Heart right ventricle (tissue), 16 donors: Measurements from ENCODE around the gene ANO5. TPM values are rescaled to one million over a fixed set of nuclear protein-coding genes. Genes with fewer than 3 reads are reported as not detected.

Experiments
- ATAC-seq, 8 donors: fragments of 200-7000 bp; cut with Tn5 transposase; one replicate each; pipeline ENCODE4 v1.9.1; 2020; ENCODE audit warnings: mild to moderate bottlenecking in 8 of 8, moderate library complexity in 8 of 8, moderate number of reproducible peaks in 1 of 8
- DNase-seq, 2 donors: peaks; one replicate each; pipeline ENCODE4 v3.0.0-alpha.2; 2020
- H3K27ac ChIP-seq, 10 donors: fragments of 200-600 bp; sonication (generic) in 2 of 10; one replicate each; pipeline versions ENCODE4 v1.5.0 to v1.8.0; 2020 to 2022; ENCODE audit warnings: mild to moderate bottlenecking in 3 of 10
- H3K27me3 ChIP-seq, 7 donors: fragments of 200-600 bp; one replicate each; pipeline ENCODE4 v1.8.0; 2021 to 2022; ENCODE audit warnings: mild to moderate bottlenecking in 2 of 7
- H3K36me3 ChIP-seq, 9 donors: fragments of 200-600 bp; sonication (generic) in 1 of 9; one replicate each; pipeline versions ENCODE4 v1.5.0 to v1.8.0; 2020 to 2022; ENCODE audit warnings: mild to moderate bottlenecking in 2 of 9
- H3K4me1 ChIP-seq, 9 donors: fragments of 200-600 bp; sonication (generic) in 1 of 9; one replicate each; pipeline versions ENCODE4 v1.5.0 to v1.8.0; 2020 to 2022; ENCODE audit warnings: mild to moderate bottlenecking in 4 of 9
- H3K4me3 ChIP-seq, 10 donors: fragments of 200-600 bp; sonication (generic) in 2 of 10; one replicate each; pipeline versions ENCODE4 v1.5.0 to v1.8.0; 2020 to 2022; ENCODE audit warnings: mild to moderate bottlenecking in 7 of 10, moderate library complexity in 2 of 10
- H3K9me3 ChIP-seq, 11 donors: fragments of 200-600 bp in 10 of 11; sonication (generic) in 2 of 11; one replicate each; pipeline versions ENCODE4 v1.5.0 to v1.8.0; 2013 to 2022; ENCODE audit warnings: mild to moderate bottlenecking in 2 of 11, control low read depth in 1 of 11, moderate library complexity in 1 of 11
- WGBS, 2 donors: extraction: QIAGEN DNeasy Blood & Tissue Kit; methylation state at CpG; one replicate each; pipeline ENCODE4 v1.1.7; 2013; ENCODE audit warnings: inconsistent platforms in 1 of 2; 5-methylcytosine and 5-hydroxymethylcytosine counted together
- intact Hi-C, 10 donors: fragments of 100-400 bp; cut with DNase I; formaldehyde crosslinking; loops; one replicate each; pipeline versions ENCODE4 v1.11.1 to v1.14.2; 2022
- polyA plus RNA-seq, 2 donors: library from polyadenylated mRNA; stranded (reverse); fragments of 200-250 nt; gene quantifications; one replicate each; pipeline ENCODE4 v1.2.3, GENCODE V29; 2013
- total RNA-seq, 10 donors: library from RNA; stranded (reverse); fragmentation: NEBNext Ultra II Directional in 3 of 10; extraction: Animal tissue kit (Norgen Biotek cat#: 25700) in 3 of 10; gene quantifications; one replicate each; pipeline versions ENCODE4 v1.2.1 to v1.2.4, GENCODE V29; 2021 to 2023
- TF ChIP-seq, protein P1 (sequence below), 9 donors: fragments of 200-600 bp; sonication (generic) in 2 of 9; IDR thresholded peaks; one replicate each; pipeline versions ENCODE4 v1.5.0 to v1.8.0; 2021 to 2022; ENCODE audit warnings: antibody characterized with exemption in 9 of 9, mild to moderate bottlenecking in 5 of 9, moderate library complexity in 1 of 9
- donor health status: Arrhythmogenic right ventricular cardiomyopathy.
- donor health status: ischemic (EF 13 %, LVEDD 7.1; RV severe dilation, severe dysfunction).
- donor health status: healthy with polysubstance abuse.
- donor health status: DM: no; HTN: yes; CAD: no.
- donor health status: DM: no; HTN: no; CAD: no.
- donor health status: ischemic (EF 25% LVEDD 6.9; RV normal size, moderate dysfunction).
- donor health status: ischemic (EF 25% LVEDD 5.7; RV mildly dilated, moderate dysfunction).
- donor health status: healthy.
- donor health status: DM: yes; HTN: yes; CAD: no.
- donor health status: Ischemic cardiomyopathy.
- donor health status: ischemic (EF 35%, LVEDD 5.7; RV mildly dilated, moderate dysfunction).
- donor health status: nonischemic (EF 11% LVEDD 7.7; RV severe dilation, severe dysfunction).
- donor health status: DM: yes; HTN: yes; CAD: no.
- donor health status: PGD.
- donor health status: ischemic (EF 29% LVEDD 5.4; RV normal size, mild dysfunction).
- donor health status: nonischemic (EF 23%, LVEDD 6.1; RV moderate dilation, normal function).

ANO5 gene
- total and polyA plus RNA-seq, 12 donors = 4.4 to 83.0 (median 59.3) TPM

GRCh38 chr11:22208151-22208858 is 15.4 kb downstream of the ANO5 start:
- H3K4me3 ChIP-seq = no peak overlapping the region
- peak in 4 of 8 donors; percentile 44 to 85 (median 74) for ATAC-seq
- intact Hi-C loops = no loop called here
- H3K9me3 ChIP-seq = no peaks in the 10 kb centered on the region
- no peaks in the 10 kb centered on the region for H3K36me3 ChIP-seq
- 51 to 53% methylated on average over 3 of the region's 3 CpGs for WGBS, 2 donors
- peaks cover 0 to 41% (median 3%) of the 10 kb centered on the region in 9 donors for H3K4me1 ChIP-seq
- peak overlapping the region in 8 of 10 donors; percentile 11 to 61 (median 50) for H3K27ac ChIP-seq
- no peaks in the 10 kb centered on the region for H3K27me3 ChIP-seq
- DNase-seq = no peak
- TF ChIP-seq, protein P1, sequence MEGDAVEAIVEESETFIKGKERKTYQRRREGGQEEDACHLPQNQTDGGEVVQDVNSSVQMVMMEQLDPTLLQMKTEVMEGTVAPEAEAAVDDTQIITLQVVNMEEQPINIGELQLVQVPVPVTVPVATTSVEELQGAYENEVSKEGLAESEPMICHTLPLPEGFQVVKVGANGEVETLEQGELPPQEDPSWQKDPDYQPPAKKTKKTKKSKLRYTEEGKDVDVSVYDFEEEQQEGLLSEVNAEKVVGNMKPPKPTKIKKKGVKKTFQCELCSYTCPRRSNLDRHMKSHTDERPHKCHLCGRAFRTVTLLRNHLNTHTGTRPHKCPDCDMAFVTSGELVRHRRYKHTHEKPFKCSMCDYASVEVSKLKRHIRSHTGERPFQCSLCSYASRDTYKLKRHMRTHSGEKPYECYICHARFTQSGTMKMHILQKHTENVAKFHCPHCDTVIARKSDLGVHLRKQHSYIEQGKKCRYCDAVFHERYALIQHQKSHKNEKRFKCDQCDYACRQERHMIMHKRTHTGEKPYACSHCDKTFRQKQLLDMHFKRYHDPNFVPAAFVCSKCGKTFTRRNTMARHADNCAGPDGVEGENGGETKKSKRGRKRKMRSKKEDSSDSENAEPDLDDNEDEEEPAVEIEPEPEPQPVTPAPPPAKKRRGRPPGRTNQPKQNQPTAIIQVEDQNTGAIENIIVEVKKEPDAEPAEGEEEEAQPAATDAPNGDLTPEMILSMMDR (IDR thresholded peaks at IDR 0.05) = no peak

DNA sequence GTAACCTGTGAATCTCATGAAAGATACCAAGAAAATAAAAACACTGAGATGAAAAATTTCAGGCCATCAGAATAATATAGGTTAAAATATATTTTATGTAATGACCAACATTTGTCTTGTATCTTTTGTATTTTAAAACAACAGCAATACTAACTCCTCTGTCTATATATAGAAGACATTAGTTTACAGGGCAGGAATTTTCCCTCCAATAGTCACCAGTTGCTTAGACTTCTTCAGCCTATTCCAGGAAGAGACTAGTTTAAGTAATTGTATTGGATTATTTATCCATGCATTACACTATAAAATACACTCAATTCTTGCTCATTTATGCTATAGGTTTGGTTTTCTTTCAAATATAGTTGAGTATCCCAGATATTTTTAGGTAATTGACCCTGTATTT is 24.1 kb downstream of the ANO5 start:
- no peaks in the 10 kb centered on the region for H3K27me3 ChIP-seq
- TF ChIP-seq, protein P1 (IDR thresholded peaks at IDR 0.05) = no peak
- H3K4me3 ChIP-seq = no peak overlapping the region
- H3K4me1 ChIP-seq = peaks cover 0 to 12% (median 0%) of the 10 kb centered on the region in 9 donors
- ATAC-seq (no peak), DNase-seq (no peak)
- no peak overlapping the region for H3K27ac ChIP-seq
- H3K36me3 ChIP-seq = no peaks in the 10 kb centered on the region
- no peaks in the 10 kb centered on the region for H3K9me3 ChIP-seq
- intact Hi-C loops = no loop called here

DNA sequence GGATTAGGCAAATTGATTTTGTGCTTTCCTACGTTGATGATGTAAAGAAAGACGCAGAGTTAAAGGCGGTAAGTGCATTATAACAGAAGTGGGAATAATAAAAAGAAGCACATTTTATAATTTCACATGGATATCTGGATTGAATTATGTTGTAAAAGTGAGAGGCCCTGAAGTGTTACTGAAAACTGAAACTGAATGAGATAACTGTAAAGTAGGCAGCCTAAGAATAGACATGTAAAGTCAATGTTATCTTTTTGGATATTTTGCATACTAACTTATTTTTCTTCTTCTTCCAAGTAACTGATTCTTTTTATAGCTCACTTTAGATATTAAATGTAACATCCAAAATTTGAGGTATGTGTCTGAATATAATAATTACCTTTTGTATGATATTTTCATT is 28.3 kb downstream of the ANO5 start:
- DNase-seq (no peak), ATAC-seq (peak in 1 of 8 donors; percentile 49)
- TF ChIP-seq, protein P1 (IDR thresholded peaks at IDR 0.05) = no peak
- no peaks in the 10 kb centered on the region for H3K9me3 ChIP-seq
- H3K27ac ChIP-seq = peak overlapping the region in 4 of 10 donors; percentile 8 to 58 (median 53)
- no peak overlapping the region for H3K4me3 ChIP-seq
- intact Hi-C loops = no loop called here
- no peaks in the 10 kb centered on the region for H3K27me3 ChIP-seq
- peaks cover 0 to 9% (median 0%) of the 10 kb centered on the region in 9 donors for H3K4me1 ChIP-seq
- 64 to 75% methylated on average over 3 of the region's 3 CpGs for WGBS, 2 donors
- peaks cover 0 to 9% (median 0%) of the 10 kb centered on the region in 9 donors for H3K36me3 ChIP-seq

- peak in 1 of 8 donors; percentile 73 for ATAC-seq
- H3K4me3 ChIP-seq = no peak overlapping the region
- no peak overlapping the region for H3K27ac ChIP-seq
- H3K27me3 ChIP-seq = no peaks in the 10 kb centered on the region
- TF ChIP-seq, protein P1 (IDR thresholded peaks at IDR 0.05) = no peak
- H3K4me1 ChIP-seq = peaks cover 0 to 9% (median 0%) of the 10 kb centered on the region in 9 donors
- H3K9me3 ChIP-seq = no peaks in the 10 kb centered on the region
- 71 to 73% methylated on average over 4 of the region's 4 CpGs for WGBS, 2 donors
- DNase-seq = no peak
- intact Hi-C loops = no loop called here
- H3K36me3 ChIP-seq = peaks cover 0 to 32% (median 0%) of the 10 kb centered on the region in 9 donors
Observed at GRCh38 chr11:22225190-22225589, 32.3 kb downstream of the ANO5 start.
